Activated naive CD8-positive, alpha-beta T cell (primary cell): ENCODE results near the gene PHLPP1.

Source experiments
- H3K27ac Mint-ChIP-seq: one replicate; pipeline ENCODE4 v1.8.0; 2021; ENCODE audit warnings: mixed read lengths
- H3K27me3 Mint-ChIP-seq: one replicate; pipeline ENCODE4 v1.8.0; 2021; ENCODE audit warnings: mixed read lengths
- H3K36me3 Mint-ChIP-seq: one replicate; pipeline ENCODE4 v1.8.0; 2021; ENCODE audit warnings: mixed read lengths
- H3K4me1 Mint-ChIP-seq: one replicate; pipeline ENCODE4 v1.8.0; 2021; ENCODE audit warnings: low read depth, mixed read lengths
- H3K4me3 Mint-ChIP-seq: one replicate; pipeline ENCODE4 v1.8.0; 2021; ENCODE audit warnings: mild to moderate bottlenecking, mixed read lengths
- H3K9me3 Mint-ChIP-seq: one replicate; pipeline ENCODE4 v1.8.0; 2021; ENCODE audit warnings: low read depth, mixed read lengths

Gene PHLPP1

GRCh38 chr18:62938487-62938886, 223.1 kb downstream of the PHLPP1 start:
- H3K4me1 Mint-ChIP-seq, result peaks cover 8% of the 10 kb centered on the region
- H3K36me3 Mint-ChIP-seq, result peaks cover 3% of the 10 kb centered on the region
- no peak overlapping the region for H3K27ac Mint-ChIP-seq
- H3K9me3 Mint-ChIP-seq, result peaks cover 8% of the 10 kb centered on the region
- no peaks in the 10 kb centered on the region for H3K27me3 Mint-ChIP-seq
- no peak overlapping the region for H3K4me3 Mint-ChIP-seq

GRCh38 chr18:62939433-62939832, 224.1 kb downstream of the PHLPP1 start:
- Mint-ChIP-seq H3K27ac (no peak overlapping the region), H3K4me3 (no peak overlapping the region), H3K9me3 (no peaks in the 10 kb centered on the region), H3K4me1 (peaks cover 8% of the 10 kb centered on the region), H3K27me3 (no peaks in the 10 kb centered on the region), H3K36me3 (peaks cover 3% of the 10 kb centered on the region)

- Mint-ChIP-seq H3K4me1 (peaks cover 8% of the 10 kb centered on the region), H3K27ac (no peak overlapping the region), H3K27me3 (no peaks in the 10 kb centered on the region), H3K4me3 (no peak overlapping the region), H3K9me3 (no peaks in the 10 kb centered on the region), H3K36me3 (peaks cover 3% of the 10 kb centered on the region)
Measured at GRCh38 chr18:62939926-62940325, 224.6 kb downstream of the PHLPP1 start.

- Mint-ChIP-seq H3K36me3 (peaks cover 10% of the 10 kb centered on the region), H3K27me3 (no peaks in the 10 kb centered on the region), H3K9me3 (no peaks in the 10 kb centered on the region), H3K27ac (no peak overlapping the region), H3K4me1 (peaks cover 8% of the 10 kb centered on the region), H3K4me3 (no peak overlapping the region)
Measured at GRCh38 chr18:62942578-62942977, 227.2 kb downstream of the PHLPP1 start.

GRCh38 chr18:62944454-62944853, 229.1 kb downstream of the PHLPP1 start:
- no peaks in the 10 kb centered on the region for H3K27me3 Mint-ChIP-seq
- peaks cover 13% of the 10 kb centered on the region for H3K36me3 Mint-ChIP-seq
- H3K4me3 Mint-ChIP-seq, result no peak overlapping the region
- no peak overlapping the region for H3K27ac Mint-ChIP-seq
- H3K9me3 Mint-ChIP-seq, result no peaks in the 10 kb centered on the region
- H3K4me1 Mint-ChIP-seq, result peaks cover 1% of the 10 kb centered on the region

- Mint-ChIP-seq H3K27ac (no peak overlapping the region), H3K27me3 (no peaks in the 10 kb centered on the region), H3K4me3 (no peak overlapping the region), H3K4me1 (peaks cover 6% of the 10 kb centered on the region), H3K36me3 (peaks cover 10% of the 10 kb centered on the region), H3K9me3 (no peaks in the 10 kb centered on the region)
Measured at GRCh38 chr18:62948788-62949187, 233.4 kb downstream of the PHLPP1 start.

- Mint-ChIP-seq H3K27ac (no peak overlapping the region), H3K27me3 (no peaks in the 10 kb centered on the region), H3K9me3 (no peaks in the 10 kb centered on the region), H3K36me3 (peaks cover 10% of the 10 kb centered on the region), H3K4me3 (no peak overlapping the region), H3K4me1 (peaks cover 16% of the 10 kb centered on the region)
Measured at GRCh38 chr18:62950246-62950645, 234.9 kb downstream of the PHLPP1 start.

- Mint-ChIP-seq H3K4me1 (peaks cover 16% of the 10 kb centered on the region), H3K4me3 (no peak overlapping the region), H3K36me3 (peaks cover 3% of the 10 kb centered on the region), H3K27me3 (no peaks in the 10 kb centered on the region), H3K9me3 (no peaks in the 10 kb centered on the region), H3K27ac (no peak overlapping the region)
Measured at GRCh38 chr18:62952807-62953206, 237.5 kb downstream of the PHLPP1 start.

GRCh38 chr18:62953663-62954062, 238.3 kb downstream of the PHLPP1 start:
- Mint-ChIP-seq H3K36me3 (no peaks in the 10 kb centered on the region), H3K4me1 (peaks cover 16% of the 10 kb centered on the region), H3K27me3 (no peaks in the 10 kb centered on the region), H3K27ac (peak overlapping the region; percentile 4), H3K9me3 (no peaks in the 10 kb centered on the region), H3K4me3 (no peak overlapping the region)

GRCh38 chr18:62954366-62954765, 239.0 kb downstream of the PHLPP1 start:
- Mint-ChIP-seq H3K27ac (no peak overlapping the region), H3K9me3 (no peaks in the 10 kb centered on the region), H3K4me3 (no peak overlapping the region), H3K4me1 (peaks cover 16% of the 10 kb centered on the region), H3K36me3 (no peaks in the 10 kb centered on the region), H3K27me3 (no peaks in the 10 kb centered on the region)

GRCh38 chr18:62957885-62958472, 242.6 kb downstream of the PHLPP1 start:
- H3K9me3 Mint-ChIP-seq, result no peaks in the 10 kb centered on the region
- H3K4me3 Mint-ChIP-seq, result no peak overlapping the region
- H3K36me3 Mint-ChIP-seq, result no peaks in the 10 kb centered on the region
- no peaks in the 10 kb centered on the region for H3K27me3 Mint-ChIP-seq
- peaks cover 16% of the 10 kb centered on the region for H3K4me1 Mint-ChIP-seq
- no peak overlapping the region for H3K27ac Mint-ChIP-seq

- no peak overlapping the region for H3K27ac Mint-ChIP-seq
- no peak overlapping the region for H3K4me3 Mint-ChIP-seq
- H3K4me1 Mint-ChIP-seq, result peaks cover 4% of the 10 kb centered on the region
- no peaks in the 10 kb centered on the region for H3K9me3 Mint-ChIP-seq
- no peaks in the 10 kb centered on the region for H3K36me3 Mint-ChIP-seq
- H3K27me3 Mint-ChIP-seq, result no peaks in the 10 kb centered on the region
Measured at GRCh38 chr18:62959481-62959880, 244.1 kb downstream of the PHLPP1 start.

GRCh38 chr18:62963507-62963906, 248.2 kb downstream of the PHLPP1 start:
- H3K27ac Mint-ChIP-seq, result no peak overlapping the region
- H3K27me3 Mint-ChIP-seq, result no peaks in the 10 kb centered on the region
- H3K9me3 Mint-ChIP-seq, result no peaks in the 10 kb centered on the region
- H3K36me3 Mint-ChIP-seq, result peaks cover 2% of the 10 kb centered on the region
- H3K4me3 Mint-ChIP-seq, result no peak overlapping the region
- no peaks in the 10 kb centered on the region for H3K4me1 Mint-ChIP-seq

- H3K36me3 Mint-ChIP-seq, result peaks cover 2% of the 10 kb centered on the region
- peaks cover under 1% of the 10 kb centered on the region for H3K9me3 Mint-ChIP-seq
- no peak overlapping the region for H3K27ac Mint-ChIP-seq
- no peaks in the 10 kb centered on the region for H3K4me1 Mint-ChIP-seq
- no peaks in the 10 kb centered on the region for H3K27me3 Mint-ChIP-seq
- H3K4me3 Mint-ChIP-seq, result no peak overlapping the region
Measured at GRCh38 chr18:62964432-62964831, 249.1 kb downstream of the PHLPP1 start.

- no peak overlapping the region for H3K27ac Mint-ChIP-seq
Measured at GRCh38 chr18:62967089-62967488, 251.7 kb downstream of the PHLPP1 start.

GRCh38 chr18:62973689-62974088, 258.3 kb downstream of the PHLPP1 start:
- H3K9me3 Mint-ChIP-seq, result peaks cover 3% of the 10 kb centered on the region
- no peaks in the 10 kb centered on the region for H3K4me1 Mint-ChIP-seq
- no peaks in the 10 kb centered on the region for H3K27me3 Mint-ChIP-seq
- H3K27ac Mint-ChIP-seq, result no peak overlapping the region
- no peak overlapping the region for H3K4me3 Mint-ChIP-seq
- H3K36me3 Mint-ChIP-seq, result peaks cover 13% of the 10 kb centered on the region

More at GRCh38 chr18:62967089-62967488, 251.7 kb downstream of the PHLPP1 start:
- Mint-ChIP-seq H3K27me3 (no peaks in the 10 kb centered on the region), H3K4me1 (no peaks in the 10 kb centered on the region), H3K9me3 (peaks cover 3% of the 10 kb centered on the region), H3K36me3 (peaks cover 6% of the 10 kb centered on the region), H3K4me3 (no peak overlapping the region)
